K562 (cell line): Measurements from ENCODE around the gene ACP4. TPM values are rescaled to one million over a fixed set of nuclear protein-coding genes. Genes with fewer than 3 reads are reported as not detected.

Source experiments
- CHD4 ChIP-seq: fragments of 200-600 bp; sonication (generic); IDR thresholded peaks from 3 replicates; pipeline ENCODE4 v1.6.1; 2012; ENCODE audit warnings: low read depth, mild to moderate bottlenecking, mixed read lengths, low read length, inconsistent platforms; ENCODE audit not compliant: insufficient read depth, insufficient replicate concordance, poor library complexity, severe bottlenecking
- HSF4 ChIP-seq: fragments of 250-450 bp; sonication (Bioruptor Pico); IDR thresholded peaks from 2 replicates; pipeline ENCODE4 v2.1.2; 2022; ENCODE audit warnings: mild to moderate bottlenecking, moderate library complexity, borderline replicate concordance
- MCM7 ChIP-seq, 2 experiments: fragments of 450-650 bp; IDR thresholded peaks; 2 replicates each; pipeline ENCODE4 v1.6.1; 2016 to 2018
- MTA2 ChIP-seq: fragments of 450-650 bp; IDR thresholded peaks from 2 replicates; pipeline ENCODE4 v1.6.1; 2016; ENCODE audit warnings: low read depth
- MTF1 ChIP-seq: fragments of 250-450 bp; sonication (Bioruptor Pico); IDR thresholded peaks from 2 replicates; pipeline ENCODE4 v1.9.0; 2021; ENCODE audit warnings: moderate library complexity, mild to moderate bottlenecking, inconsistent platforms, borderline replicate concordance
- NCOA4 ChIP-seq: fragments of 450-650 bp; IDR thresholded peaks from 2 replicates; pipeline ENCODE4 v1.6.1; 2018; ENCODE audit warnings: mild to moderate bottlenecking; ENCODE audit not compliant: partially characterized antibody
- STAT5B ChIP-seq: fragments of 250-450 bp; sonication (Bioruptor Pico); IDR thresholded peaks from 2 replicates; pipeline ENCODE4 v1.8.0; 2021; ENCODE audit warnings: mild to moderate bottlenecking, inconsistent platforms
- ZBED1 ChIP-seq: IDR thresholded peaks from 2 replicates; pipeline ENCODE4 v1.6.1; 2014
- ZBTB1 ChIP-seq: sonication (generic); formaldehyde crosslinking; IDR thresholded peaks from 2 replicates; pipeline ENCODE4 v1.8.1; 2023; ENCODE audit warnings: missing genetic modification reagents, low read depth, mild to moderate bottlenecking, borderline replicate concordance
- ZNF175 ChIP-seq: fragments of 200-800 bp; sonication (Bioruptor generic); IDR thresholded peaks from 2 replicates; pipeline ENCODE4 v1.6.1; 2016; ENCODE audit warnings: low read depth, mild to moderate bottlenecking, missing genetic modification characterization, missing compliant biosample characterization
- polyA plus RNA-seq, 8 experiments: library from polyadenylated mRNA; depleted of rRNA in 4 of 8; stranded (reverse) in 5 of 8; unstranded in 3 of 8; fragments of >200 nt; fragmentation: Nextera tagmentation in 2 of 8; fragmentation: Illumina TruSeq in 1 of 8; extraction: Ambion mirVana in 2 of 8; extraction: Trizol in 1 of 8; gene quantifications; 2 replicates each; pipeline versions ENCODE4 v1.2.1 to v1.2.3, GENCODE V29; 2011 to 2014; ENCODE audit warnings: inconsistent platforms in 1 of 8, missing spikeins in 1 of 8
- total RNA-seq, 7 experiments: library from RNA; depleted of rRNA in 6 of 7; stranded (reverse); fragments of >200 nt in 6 of 7; fragmentation: Illumina TruSeq in 2 of 7; extraction: Trizol in 2 of 7; gene quantifications; 2 replicates each; pipeline versions ENCODE4 v1.2.1 to v1.2.3, GENCODE V29; 2011 to 2021; ENCODE audit warnings: low replicate concordance in 1 of 7
- TF ChIP-seq, protein P1 (sequence below): fragments of 450-650 bp; IDR thresholded peaks from 2 replicates; pipeline ENCODE4 v1.6.1; 2016; ENCODE audit warnings: mild to moderate bottlenecking, moderate library complexity
- TF ChIP-seq, protein P2 (sequence below): fragments of 450-650 bp; IDR thresholded peaks from 2 replicates; pipeline ENCODE4 v1.6.1; 2017; ENCODE audit warnings: antibody characterized with exemption, mild to moderate bottlenecking

The ACP4 gene
- total and polyA plus RNA-seq, 9 of the 15 experiments (the other 6 are each of a cell fraction or from before 2014, with no cell fraction given) = not detected

DNA sequence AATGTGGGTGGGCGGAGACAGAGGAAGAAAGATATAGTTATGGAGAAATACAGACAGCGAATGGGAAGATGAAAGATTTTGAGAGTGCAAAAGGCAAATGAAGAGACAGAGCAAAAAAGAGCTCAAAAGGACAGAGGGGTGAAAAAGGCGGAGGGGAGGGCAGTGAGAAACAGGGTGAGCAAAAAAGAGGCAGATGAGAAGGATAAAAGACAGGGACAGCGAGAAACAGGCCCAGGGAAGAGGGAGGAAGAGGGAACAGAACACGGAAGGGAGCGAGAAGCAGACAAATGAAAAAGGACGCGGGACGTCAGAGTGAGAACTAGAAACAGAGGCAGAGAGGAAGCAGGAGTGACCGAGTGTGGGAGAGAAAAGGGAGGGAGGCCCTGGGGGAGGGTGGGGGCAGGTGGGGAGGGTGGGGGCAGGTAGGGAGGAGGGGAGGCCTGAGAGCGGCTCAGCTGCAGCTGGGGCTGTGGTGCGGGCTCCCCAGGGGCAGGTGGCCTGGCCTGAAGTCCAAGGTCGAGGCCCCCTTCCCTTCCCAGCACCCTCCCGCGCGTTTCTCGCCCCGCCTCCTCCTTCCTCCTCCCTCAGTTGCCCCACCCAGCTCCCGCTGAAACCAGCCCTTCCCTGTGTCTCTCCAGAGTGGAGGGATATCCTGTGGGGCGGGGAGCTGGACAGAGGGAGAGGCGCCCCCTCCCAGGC, 30.5 kb downstream of the ACP4 start (continued):
- TF ChIP-seq MTA2 (0 out of 2 replicates have a peak, but pooled peaks have one; percentile 37), HSF4 (CRISPR knock-in tag) (no peak), ZBTB1 (no peak), ZBED1 (no peak), NCOA4 (no peak), ZNF175 (CRISPR knock-in tag) (no peak), CHD4 (no peak), STAT5B (no peak), MCM7 (IDR thresholded peaks at IDR 0.05) (peak in 1 of 2 experiments; percentile 89; a peak in 2 of 4 replicates), MTF1 (CRISPR knock-in tag) (no peak)
- TF ChIP-seq, protein P1, sequence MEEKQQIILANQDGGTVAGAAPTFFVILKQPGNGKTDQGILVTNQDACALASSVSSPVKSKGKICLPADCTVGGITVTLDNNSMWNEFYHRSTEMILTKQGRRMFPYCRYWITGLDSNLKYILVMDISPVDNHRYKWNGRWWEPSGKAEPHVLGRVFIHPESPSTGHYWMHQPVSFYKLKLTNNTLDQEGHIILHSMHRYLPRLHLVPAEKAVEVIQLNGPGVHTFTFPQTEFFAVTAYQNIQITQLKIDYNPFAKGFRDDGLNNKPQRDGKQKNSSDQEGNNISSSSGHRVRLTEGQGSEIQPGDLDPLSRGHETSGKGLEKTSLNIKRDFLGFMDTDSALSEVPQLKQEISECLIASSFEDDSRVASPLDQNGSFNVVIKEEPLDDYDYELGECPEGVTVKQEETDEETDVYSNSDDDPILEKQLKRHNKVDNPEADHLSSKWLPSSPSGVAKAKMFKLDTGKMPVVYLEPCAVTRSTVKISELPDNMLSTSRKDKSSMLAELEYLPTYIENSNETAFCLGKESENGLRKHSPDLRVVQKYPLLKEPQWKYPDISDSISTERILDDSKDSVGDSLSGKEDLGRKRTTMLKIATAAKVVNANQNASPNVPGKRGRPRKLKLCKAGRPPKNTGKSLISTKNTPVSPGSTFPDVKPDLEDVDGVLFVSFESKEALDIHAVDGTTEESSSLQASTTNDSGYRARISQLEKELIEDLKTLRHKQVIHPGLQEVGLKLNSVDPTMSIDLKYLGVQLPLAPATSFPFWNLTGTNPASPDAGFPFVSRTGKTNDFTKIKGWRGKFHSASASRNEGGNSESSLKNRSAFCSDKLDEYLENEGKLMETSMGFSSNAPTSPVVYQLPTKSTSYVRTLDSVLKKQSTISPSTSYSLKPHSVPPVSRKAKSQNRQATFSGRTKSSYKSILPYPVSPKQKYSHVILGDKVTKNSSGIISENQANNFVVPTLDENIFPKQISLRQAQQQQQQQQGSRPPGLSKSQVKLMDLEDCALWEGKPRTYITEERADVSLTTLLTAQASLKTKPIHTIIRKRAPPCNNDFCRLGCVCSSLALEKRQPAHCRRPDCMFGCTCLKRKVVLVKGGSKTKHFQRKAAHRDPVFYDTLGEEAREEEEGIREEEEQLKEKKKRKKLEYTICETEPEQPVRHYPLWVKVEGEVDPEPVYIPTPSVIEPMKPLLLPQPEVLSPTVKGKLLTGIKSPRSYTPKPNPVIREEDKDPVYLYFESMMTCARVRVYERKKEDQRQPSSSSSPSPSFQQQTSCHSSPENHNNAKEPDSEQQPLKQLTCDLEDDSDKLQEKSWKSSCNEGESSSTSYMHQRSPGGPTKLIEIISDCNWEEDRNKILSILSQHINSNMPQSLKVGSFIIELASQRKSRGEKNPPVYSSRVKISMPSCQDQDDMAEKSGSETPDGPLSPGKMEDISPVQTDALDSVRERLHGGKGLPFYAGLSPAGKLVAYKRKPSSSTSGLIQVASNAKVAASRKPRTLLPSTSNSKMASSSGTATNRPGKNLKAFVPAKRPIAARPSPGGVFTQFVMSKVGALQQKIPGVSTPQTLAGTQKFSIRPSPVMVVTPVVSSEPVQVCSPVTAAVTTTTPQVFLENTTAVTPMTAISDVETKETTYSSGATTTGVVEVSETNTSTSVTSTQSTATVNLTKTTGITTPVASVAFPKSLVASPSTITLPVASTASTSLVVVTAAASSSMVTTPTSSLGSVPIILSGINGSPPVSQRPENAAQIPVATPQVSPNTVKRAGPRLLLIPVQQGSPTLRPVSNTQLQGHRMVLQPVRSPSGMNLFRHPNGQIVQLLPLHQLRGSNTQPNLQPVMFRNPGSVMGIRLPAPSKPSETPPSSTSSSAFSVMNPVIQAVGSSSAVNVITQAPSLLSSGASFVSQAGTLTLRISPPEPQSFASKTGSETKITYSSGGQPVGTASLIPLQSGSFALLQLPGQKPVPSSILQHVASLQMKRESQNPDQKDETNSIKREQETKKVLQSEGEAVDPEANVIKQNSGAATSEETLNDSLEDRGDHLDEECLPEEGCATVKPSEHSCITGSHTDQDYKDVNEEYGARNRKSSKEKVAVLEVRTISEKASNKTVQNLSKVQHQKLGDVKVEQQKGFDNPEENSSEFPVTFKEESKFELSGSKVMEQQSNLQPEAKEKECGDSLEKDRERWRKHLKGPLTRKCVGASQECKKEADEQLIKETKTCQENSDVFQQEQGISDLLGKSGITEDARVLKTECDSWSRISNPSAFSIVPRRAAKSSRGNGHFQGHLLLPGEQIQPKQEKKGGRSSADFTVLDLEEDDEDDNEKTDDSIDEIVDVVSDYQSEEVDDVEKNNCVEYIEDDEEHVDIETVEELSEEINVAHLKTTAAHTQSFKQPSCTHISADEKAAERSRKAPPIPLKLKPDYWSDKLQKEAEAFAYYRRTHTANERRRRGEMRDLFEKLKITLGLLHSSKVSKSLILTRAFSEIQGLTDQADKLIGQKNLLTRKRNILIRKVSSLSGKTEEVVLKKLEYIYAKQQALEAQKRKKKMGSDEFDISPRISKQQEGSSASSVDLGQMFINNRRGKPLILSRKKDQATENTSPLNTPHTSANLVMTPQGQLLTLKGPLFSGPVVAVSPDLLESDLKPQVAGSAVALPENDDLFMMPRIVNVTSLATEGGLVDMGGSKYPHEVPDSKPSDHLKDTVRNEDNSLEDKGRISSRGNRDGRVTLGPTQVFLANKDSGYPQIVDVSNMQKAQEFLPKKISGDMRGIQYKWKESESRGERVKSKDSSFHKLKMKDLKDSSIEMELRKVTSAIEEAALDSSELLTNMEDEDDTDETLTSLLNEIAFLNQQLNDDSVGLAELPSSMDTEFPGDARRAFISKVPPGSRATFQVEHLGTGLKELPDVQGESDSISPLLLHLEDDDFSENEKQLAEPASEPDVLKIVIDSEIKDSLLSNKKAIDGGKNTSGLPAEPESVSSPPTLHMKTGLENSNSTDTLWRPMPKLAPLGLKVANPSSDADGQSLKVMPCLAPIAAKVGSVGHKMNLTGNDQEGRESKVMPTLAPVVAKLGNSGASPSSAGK = no peak; the same call in 1 of the 2 replicates
- TF ChIP-seq, protein P2, sequence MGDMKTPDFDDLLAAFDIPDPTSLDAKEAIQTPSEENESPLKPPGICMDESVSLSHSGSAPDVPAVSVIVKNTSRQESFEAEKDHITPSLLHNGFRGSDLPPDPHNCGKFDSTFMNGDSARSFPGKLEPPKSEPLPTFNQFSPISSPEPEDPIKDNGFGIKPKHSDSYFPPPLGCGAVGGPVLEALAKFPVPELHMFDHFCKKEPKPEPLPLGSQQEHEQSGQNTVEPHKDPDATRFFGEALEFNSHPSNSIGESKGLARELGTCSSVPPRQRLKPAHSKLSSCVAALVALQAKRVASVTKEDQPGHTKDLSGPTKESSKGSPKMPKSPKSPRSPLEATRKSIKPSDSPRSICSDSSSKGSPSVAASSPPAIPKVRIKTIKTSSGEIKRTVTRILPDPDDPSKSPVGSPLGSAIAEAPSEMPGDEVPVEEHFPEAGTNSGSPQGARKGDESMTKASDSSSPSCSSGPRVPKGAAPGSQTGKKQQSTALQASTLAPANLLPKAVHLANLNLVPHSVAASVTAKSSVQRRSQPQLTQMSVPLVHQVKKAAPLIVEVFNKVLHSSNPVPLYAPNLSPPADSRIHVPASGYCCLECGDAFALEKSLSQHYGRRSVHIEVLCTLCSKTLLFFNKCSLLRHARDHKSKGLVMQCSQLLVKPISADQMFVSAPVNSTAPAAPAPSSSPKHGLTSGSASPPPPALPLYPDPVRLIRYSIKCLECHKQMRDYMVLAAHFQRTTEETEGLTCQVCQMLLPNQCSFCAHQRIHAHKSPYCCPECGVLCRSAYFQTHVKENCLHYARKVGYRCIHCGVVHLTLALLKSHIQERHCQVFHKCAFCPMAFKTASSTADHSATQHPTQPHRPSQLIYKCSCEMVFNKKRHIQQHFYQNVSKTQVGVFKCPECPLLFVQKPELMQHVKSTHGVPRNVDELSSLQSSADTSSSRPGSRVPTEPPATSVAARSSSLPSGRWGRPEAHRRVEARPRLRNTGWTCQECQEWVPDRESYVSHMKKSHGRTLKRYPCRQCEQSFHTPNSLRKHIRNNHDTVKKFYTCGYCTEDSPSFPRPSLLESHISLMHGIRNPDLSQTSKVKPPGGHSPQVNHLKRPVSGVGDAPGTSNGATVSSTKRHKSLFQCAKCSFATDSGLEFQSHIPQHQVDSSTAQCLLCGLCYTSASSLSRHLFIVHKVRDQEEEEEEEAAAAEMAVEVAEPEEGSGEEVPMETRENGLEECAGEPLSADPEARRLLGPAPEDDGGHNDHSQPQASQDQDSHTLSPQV = no peak
